Karpas-422 (cell line): Measurements from ENCODE around the gene SMPD3. TPM values are rescaled to one million over a fixed set of nuclear protein-coding genes. Genes with fewer than 3 reads are reported as not detected.

Source experiments
- DNase-seq: peaks from one replicate; pipeline ENCODE4 v3.0.0-alpha.2; 2015
- H2AFZ ChIP-seq: fragments of 200-600 bp; sonication (generic); 2 replicates; pipeline ENCODE4 v1.6.1; 2014; ENCODE audit warnings: antibody characterized with exemption, low read length, mixed read lengths
- H3K27ac ChIP-seq: fragments of 200-600 bp; sonication (generic); 2 replicates; pipeline ENCODE4 v1.5.1; 2014; ENCODE audit warnings: mild to moderate bottlenecking, low read length, moderate library complexity
- H3K27me3 ChIP-seq: fragments of 200-600 bp; sonication (generic); 2 replicates; pipeline ENCODE4 v1.6.1; 2014; ENCODE audit warnings: low read length, mixed read lengths
- H3K36me3 ChIP-seq: fragments of 200-600 bp; sonication (generic); 2 replicates; pipeline ENCODE4 v1.6.1; 2014; ENCODE audit warnings: low read length, mixed read lengths; ENCODE audit not compliant: insufficient read depth
- H3K4me1 ChIP-seq: fragments of 200-600 bp; sonication (generic); 2 replicates; pipeline ENCODE4 v1.6.1; 2014; ENCODE audit warnings: mild to moderate bottlenecking, low read length, mixed read lengths
- H3K4me2 ChIP-seq: fragments of 200-600 bp; sonication (generic); 2 replicates; pipeline ENCODE4 v1.6.1; 2014; ENCODE audit warnings: low read length, low read depth, mild to moderate bottlenecking; ENCODE audit not compliant: poor library complexity, severe bottlenecking
- H3K4me3 ChIP-seq: fragments of 200-600 bp; sonication (generic); 2 replicates; pipeline ENCODE4 v1.5.1; 2014; ENCODE audit warnings: mild to moderate bottlenecking, antibody characterized with exemption, low read length, mixed read lengths
- H3K79me2 ChIP-seq: fragments of 200-600 bp; sonication (generic); 2 replicates; pipeline ENCODE4 v1.6.1; 2014; ENCODE audit warnings: mild to moderate bottlenecking, low read length, mixed read lengths
- H3K9ac ChIP-seq: fragments of 200-600 bp; sonication (generic); 2 replicates; pipeline ENCODE4 v1.6.0; 2014; ENCODE audit warnings: low read length
- H3K9me2 ChIP-seq: fragments of 200-600 bp; sonication (generic), shearing (Covaris generic); replicated peaks from 2 replicates; pipeline ENCODE4 v1.6.0; 2014; ENCODE audit warnings: mild to moderate bottlenecking, low read length, moderate library complexity; ENCODE audit not compliant: insufficient read depth
- H3K9me3 ChIP-seq: fragments of 300-700, 200-600 bp; sonication (generic); 2 replicates; pipeline ENCODE4 v1.6.1; 2014; ENCODE audit warnings: low read length, mixed read lengths
- H4K20me1 ChIP-seq: fragments of 200-600 bp; sonication (generic); 2 replicates; pipeline ENCODE4 v1.6.1; 2014; ENCODE audit warnings: mild to moderate bottlenecking, antibody characterized with exemption, low read length, low read depth; ENCODE audit not compliant: insufficient read depth
- total RNA-seq: library from RNA; depleted of rRNA; stranded (reverse); fragments of >200 nt; shearing (Covaris generic); gene quantifications from 2 replicates; pipeline ENCODE4 v1.2.3, GENCODE V29; 2014; ENCODE audit warnings: low replicate concordance

SMPD3 gene
- total RNA-seq, 1 experiment from 2014 or later = 5.0 TPM

GRCh38 chr16:68395815-68396214 lies 52.5 kb downstream of the SMPD3 start:
- H3K9ac ChIP-seq = no peak overlapping the region

DNA sequence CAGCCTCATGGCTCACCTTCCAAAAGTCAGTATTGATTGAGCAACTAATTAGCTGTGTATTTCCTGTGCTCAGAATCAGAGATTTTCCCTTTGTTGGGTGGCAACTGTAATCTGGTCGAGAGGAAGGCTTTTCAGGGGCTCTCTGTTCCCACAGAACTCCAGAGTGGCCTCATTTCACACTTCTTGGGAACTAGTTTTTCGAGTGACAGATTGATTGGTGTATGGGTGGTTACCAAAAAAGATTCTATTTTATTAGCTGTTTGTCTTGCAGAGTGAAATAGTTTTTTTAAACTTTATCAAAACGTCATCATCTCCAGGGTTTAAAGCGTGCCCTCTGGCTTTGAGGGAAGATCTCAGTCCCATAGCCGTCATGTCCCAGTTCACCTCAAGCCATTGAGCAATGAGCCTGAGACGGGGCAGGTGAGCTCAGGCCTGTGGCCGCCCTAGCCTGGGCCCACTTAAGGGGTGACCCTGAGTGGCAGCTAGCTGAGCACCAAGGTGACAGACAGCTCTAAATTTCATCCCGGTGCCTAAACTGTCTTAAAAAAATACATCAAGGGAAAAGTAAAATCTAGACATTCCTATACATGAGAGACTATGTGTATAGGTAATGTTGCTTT lies 53.0 kb downstream of the SMPD3 start:
- no peak for DNase-seq
- H3K27me3 ChIP-seq = no peaks in the 10 kb centered on the region
- no peaks in the 10 kb centered on the region for H3K79me2 ChIP-seq
- no peaks in the 10 kb centered on the region for H3K36me3 ChIP-seq
- no peaks in the 10 kb centered on the region for H4K20me1 ChIP-seq
- no peaks in the 10 kb centered on the region for H3K9me2 ChIP-seq
- peaks cover 12% of the 10 kb centered on the region for H3K4me1 ChIP-seq
- H3K4me2 ChIP-seq = no peak overlapping the region
- no peak overlapping the region for H3K4me3 ChIP-seq
- no peak overlapping the region for H3K9ac ChIP-seq
- no peak overlapping the region for H3K27ac ChIP-seq
- H3K9me3 ChIP-seq = no peaks in the 10 kb centered on the region
- H2AFZ ChIP-seq = no peak overlapping the region

More at GRCh38 chr16:68395815-68396214, 52.5 kb downstream of the SMPD3 start:
- no peaks in the 10 kb centered on the region for H3K9me2 ChIP-seq
- H3K79me2 ChIP-seq = no peaks in the 10 kb centered on the region
- peaks cover 12% of the 10 kb centered on the region for H3K4me1 ChIP-seq
- no peak overlapping the region for H2AFZ ChIP-seq
- no peaks in the 10 kb centered on the region for H4K20me1 ChIP-seq
- H3K27me3 ChIP-seq = no peaks in the 10 kb centered on the region
- no peak overlapping the region for H3K4me3 ChIP-seq
- no peak overlapping the region for H3K27ac ChIP-seq
- H3K36me3 ChIP-seq = no peaks in the 10 kb centered on the region
- H3K4me2 ChIP-seq = no peak overlapping the region
- H3K9me3 ChIP-seq = no peaks in the 10 kb centered on the region
- no peak for DNase-seq

GRCh38 chr16:68393333-68393732 lies 55.0 kb downstream of the SMPD3 start:
- Histone ChIP-seq H3K9ac (no peak overlapping the region), H3K9me2 (no peaks in the 10 kb centered on the region), H3K27ac (no peak overlapping the region), H3K9me3 (no peaks in the 10 kb centered on the region), H3K4me2 (no peak overlapping the region), H3K79me2 (no peaks in the 10 kb centered on the region), H2AFZ (no peak overlapping the region), H3K4me1 (peaks cover 12% of the 10 kb centered on the region), H3K27me3 (no peaks in the 10 kb centered on the region), H4K20me1 (no peaks in the 10 kb centered on the region), H3K4me3 (no peak overlapping the region), H3K36me3 (no peaks in the 10 kb centered on the region)
- DNase-seq = no peak

- Histone ChIP-seq H3K4me3 (no peak overlapping the region), H4K20me1 (no peaks in the 10 kb centered on the region), H3K9me3 (no peaks in the 10 kb centered on the region), H3K4me1 (peaks cover 12% of the 10 kb centered on the region), H3K27me3 (no peaks in the 10 kb centered on the region), H3K36me3 (no peaks in the 10 kb centered on the region), H3K27ac (no peak overlapping the region), H3K9ac (no peak overlapping the region), H2AFZ (no peak overlapping the region), H3K9me2 (no peaks in the 10 kb centered on the region), H3K4me2 (no peak overlapping the region), H3K79me2 (no peaks in the 10 kb centered on the region)
- no peak for DNase-seq
Observed at GRCh38 chr16:68389750-68390371, 58.4 kb downstream of the SMPD3 start.

- H2AFZ ChIP-seq = no peak overlapping the region
- H3K27ac ChIP-seq = no peak overlapping the region
- no peaks in the 10 kb centered on the region for H3K79me2 ChIP-seq
- H3K4me3 ChIP-seq = no peak overlapping the region
- H3K9me2 ChIP-seq = no peaks in the 10 kb centered on the region
- no peaks in the 10 kb centered on the region for H3K36me3 ChIP-seq
- no peaks in the 10 kb centered on the region for H3K9me3 ChIP-seq
- peaks cover 21% of the 10 kb centered on the region for H3K4me1 ChIP-seq
- no peaks in the 10 kb centered on the region for H3K27me3 ChIP-seq
- H3K9ac ChIP-seq = no peak overlapping the region
- H4K20me1 ChIP-seq = no peaks in the 10 kb centered on the region
- DNase-seq = no peak
- no peak overlapping the region for H3K4me2 ChIP-seq
Observed at GRCh38 chr16:68389006-68389405, 59.3 kb downstream of the SMPD3 start.

GRCh38 chr16:68388124-68388523 lies 60.2 kb downstream of the SMPD3 start:
- Histone ChIP-seq H2AFZ (no peak overlapping the region), H3K9me3 (no peaks in the 10 kb centered on the region), H4K20me1 (no peaks in the 10 kb centered on the region), H3K9me2 (no peaks in the 10 kb centered on the region), H3K4me3 (no peak overlapping the region), H3K27ac (no peak overlapping the region), H3K79me2 (no peaks in the 10 kb centered on the region), H3K36me3 (no peaks in the 10 kb centered on the region), H3K4me2 (no peak overlapping the region), H3K9ac (no peak overlapping the region), H3K27me3 (no peaks in the 10 kb centered on the region), H3K4me1 (peaks cover 27% of the 10 kb centered on the region)
- DNase-seq = no peak

DNA sequence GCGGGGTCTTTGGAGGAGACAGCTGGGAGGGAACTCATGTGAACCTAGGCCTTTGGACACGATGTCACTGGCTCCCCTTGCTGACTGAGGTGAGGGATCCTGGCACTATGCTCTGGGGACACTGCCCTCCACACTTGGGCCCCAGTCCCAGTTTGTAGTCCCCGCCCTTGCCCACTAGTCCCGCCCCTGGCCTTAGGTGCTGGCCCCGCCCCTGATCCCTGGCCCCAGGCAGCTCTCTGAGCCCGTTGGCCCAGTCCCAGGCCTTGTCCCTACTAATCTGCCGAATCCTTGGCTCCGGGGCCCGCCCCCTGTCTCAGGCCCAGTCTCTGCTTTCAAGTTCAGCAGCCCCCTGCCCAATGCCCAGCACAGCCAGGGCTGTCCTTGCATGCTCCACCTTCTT lies 61.0 kb downstream of the SMPD3 start:
- Histone ChIP-seq H3K27ac (no peak overlapping the region), H2AFZ (no peak overlapping the region), H3K27me3 (no peaks in the 10 kb centered on the region), H3K79me2 (no peaks in the 10 kb centered on the region), H4K20me1 (no peaks in the 10 kb centered on the region), H3K4me1 (peaks cover 35% of the 10 kb centered on the region), H3K9me2 (no peaks in the 10 kb centered on the region), H3K4me2 (no peak overlapping the region), H3K9me3 (no peaks in the 10 kb centered on the region), H3K9ac (no peak overlapping the region), H3K36me3 (no peaks in the 10 kb centered on the region), H3K4me3 (no peak overlapping the region)
- no peak for DNase-seq

DNA sequence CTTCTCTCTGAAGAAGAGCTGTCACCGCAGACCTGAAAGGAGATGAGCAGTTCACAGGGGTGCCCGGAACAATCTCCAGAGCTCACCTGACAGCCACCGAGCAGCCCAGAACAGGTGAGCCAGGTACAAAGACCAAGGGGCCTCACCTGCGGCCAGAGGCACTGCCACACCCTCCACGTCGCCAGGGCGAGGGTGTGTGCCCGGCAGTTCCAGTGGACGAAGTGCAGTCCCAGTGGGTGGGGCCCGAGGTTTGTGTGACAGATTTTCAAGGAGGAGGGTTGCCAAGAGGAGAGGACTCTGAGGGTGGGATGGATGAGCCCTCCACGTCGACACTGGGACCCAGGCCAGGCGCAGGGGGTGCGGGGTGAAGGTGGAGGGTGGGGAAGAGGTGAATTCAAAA lies 61.7 kb downstream of the SMPD3 start:
- no peaks in the 10 kb centered on the region for H3K9me2 ChIP-seq

More for the DNA sequence above, 61.7 kb downstream of the SMPD3 start:
- Histone ChIP-seq H4K20me1 (no peaks in the 10 kb centered on the region), H3K4me2 (no peak overlapping the region), H3K27me3 (no peaks in the 10 kb centered on the region), H3K4me1 (peaks cover 42% of the 10 kb centered on the region), H3K9ac (no peak overlapping the region), H3K4me3 (no peak overlapping the region), H3K27ac (no peak overlapping the region), H3K9me3 (no peaks in the 10 kb centered on the region), H3K79me2 (no peaks in the 10 kb centered on the region), H2AFZ (no peak overlapping the region), H3K36me3 (no peaks in the 10 kb centered on the region)
- DNase-seq = no peak
